ENCODE results near the gene SUPT20HL2. TPM values are rescaled to one million over a fixed set of nuclear protein-coding genes. Genes with fewer than 3 reads are reported as not detected.
"Not testable (repeated sequence)": the region's sequence is repeated elsewhere in the genome, so short reads cannot be mapped to it uniquely, and the experiment has no call there.

The SUPT20HL2 gene
- not detected for total RNA-seq

- no peak for ATAC-seq
- DNase-seq = no peak
- CTCF ChIA-PET = no interaction called here
- H3K9me3 Mint-ChIP-seq (ENCODE audit: low read depth) = no peaks in the 10 kb centered on the region
- H3K4me1 Mint-ChIP-seq = peaks cover 4% of the 10 kb centered on the region
- H3K36me3 Mint-ChIP-seq = no peaks in the 10 kb centered on the region
- no peaks in the 10 kb centered on the region for H3K27me3 Mint-ChIP-seq
- no peak within 1 kb of the TSS for H3K4me3 Mint-ChIP-seq
- H3K27ac Mint-ChIP-seq = no peak within 1 kb of the TSS
Measured at GRCh38 chrX:24314019-24314635, at the start of gene SUPT20HL2. Gene SUPT20HL2, minus strand, starts transcription at chrX:24314069. Its CDS starts 754 bp downstream, at chrX:24313315.

- H3K36me3 Mint-ChIP-seq; H3K4me3 Mint-ChIP-seq; H3K27ac Mint-ChIP-seq; ATAC-seq; CTCF ChIA-PET; H3K27me3 Mint-ChIP-seq; H3K9me3 Mint-ChIP-seq (ENCODE audit: low read depth); DNase-seq: not testable (repeated sequence)
- H3K4me1 Mint-ChIP-seq = peaks cover 22% of the 10 kb centered on the region
Measured at GRCh38 chrX:24362089-24362745, 48.3 kb upstream of the SUPT20HL2 start.

- Mint-ChIP-seq H3K36me3 (no peaks in the 10 kb centered on the region), H3K9me3 (ENCODE audit: low read depth) (no peaks in the 10 kb centered on the region), H3K27ac (no peak within 1 kb of the TSS), H3K4me1 (peaks cover 14% of the 10 kb centered on the region), H3K4me3 (no peak within 1 kb of the TSS), H3K27me3 (no peaks in the 10 kb centered on the region)
- CTCF ChIA-PET = no interaction called here
- no peak for ATAC-seq
- no peak for DNase-seq
Measured at GRCh38 chrX:24360272-24360671, 46.4 kb upstream of the SUPT20HL2 start, which contains the start of gene SUPT20HL1. Gene SUPT20HL1, plus strand, starts transcription at chrX:24360639. Its CDS starts 2,122 bp downstream, at chrX:24362761.

- ATAC-seq (no peak), DNase-seq (no peak)
- Mint-ChIP-seq H3K27ac (no peak overlapping the region), H3K36me3 (no peaks in the 10 kb centered on the region), H3K9me3 (ENCODE audit: low read depth) (no peaks in the 10 kb centered on the region), H3K4me3 (no peak overlapping the region), H3K4me1 (peaks cover 2% of the 10 kb centered on the region), H3K27me3 (no peaks in the 10 kb centered on the region)
- CTCF ChIA-PET = no interaction called here
Measured at GRCh38 chrX:24357106-24357505, 43.2 kb upstream of the SUPT20HL2 start.

GRCh38 chrX:24355095-24355494 lies 41.2 kb upstream of the SUPT20HL2 start:
- ATAC-seq = no peak

GRCh38 chrX:24350217-24350616 lies 36.3 kb upstream of the SUPT20HL2 start:
- Mint-ChIP-seq H3K9me3 (ENCODE audit: low read depth) (no peaks in the 10 kb centered on the region), H3K4me1 (no peaks in the 10 kb centered on the region), H3K4me3 (no peak overlapping the region), H3K27me3 (no peaks in the 10 kb centered on the region), H3K27ac (no peak overlapping the region), H3K36me3 (no peaks in the 10 kb centered on the region)
- no peak for ATAC-seq
- CTCF ChIA-PET = no interaction called here
- no peak for DNase-seq

More at GRCh38 chrX:24355095-24355494, 41.2 kb upstream of the SUPT20HL2 start:
- no peaks in the 10 kb centered on the region for H3K27me3 Mint-ChIP-seq
- no peak overlapping the region for H3K27ac Mint-ChIP-seq
- peaks cover 2% of the 10 kb centered on the region for H3K4me1 Mint-ChIP-seq
- DNase-seq = no peak
- H3K9me3 Mint-ChIP-seq (ENCODE audit: low read depth) = no peaks in the 10 kb centered on the region
- no peaks in the 10 kb centered on the region for H3K36me3 Mint-ChIP-seq
- no peak overlapping the region for H3K4me3 Mint-ChIP-seq
- CTCF ChIA-PET = interaction anchor here (1.3 kb wide), 1 partner anchor 16 kb away, joined by 3 read pairs; no protein-coding TSS in a partner anchor

GRCh38 chrX:24347881-24348280 lies 34.0 kb upstream of the SUPT20HL2 start:
- ATAC-seq (no peak), DNase-seq (no peak)
- peaks cover 8% of the 10 kb centered on the region for H3K4me1 Mint-ChIP-seq
- H3K27me3 Mint-ChIP-seq = no peaks in the 10 kb centered on the region
- no peaks in the 10 kb centered on the region for H3K9me3 Mint-ChIP-seq (ENCODE audit: low read depth)
- no peak overlapping the region for H3K27ac Mint-ChIP-seq
- H3K4me3 Mint-ChIP-seq = no peak overlapping the region
- CTCF ChIA-PET = no interaction called here
- no peaks in the 10 kb centered on the region for H3K36me3 Mint-ChIP-seq

- ATAC-seq = peak; percentile 75
- no peaks in the 10 kb centered on the region for H3K36me3 Mint-ChIP-seq
- peak overlapping the region; percentile 63 for H3K27ac Mint-ChIP-seq
- H3K4me3 Mint-ChIP-seq = no peak overlapping the region
- H3K27me3 Mint-ChIP-seq = peaks cover 6% of the 10 kb centered on the region
- H3K4me1 Mint-ChIP-seq = peaks cover 25% of the 10 kb centered on the region
- H3K9me3 Mint-ChIP-seq (ENCODE audit: low read depth) = no peaks in the 10 kb centered on the region
- peak; percentile 40 for DNase-seq
- CTCF ChIA-PET = interaction anchor here (1.4 kb wide), 1 partner anchor 49 kb away, joined by 3 read pairs; no protein-coding TSS in a partner anchor
Measured at GRCh38 chrX:24343719-24344118, 29.9 kb upstream of the SUPT20HL2 start.

GRCh38 chrX:24341795-24342194 lies 27.9 kb upstream of the SUPT20HL2 start:
- no peak overlapping the region for H3K4me3 Mint-ChIP-seq
- DNase-seq (no peak), ATAC-seq (no peak)
- H3K9me3 Mint-ChIP-seq (ENCODE audit: low read depth) = no peaks in the 10 kb centered on the region
- H3K27ac Mint-ChIP-seq = no peak overlapping the region
- peaks cover 6% of the 10 kb centered on the region for H3K27me3 Mint-ChIP-seq
- H3K4me1 Mint-ChIP-seq = peaks cover 25% of the 10 kb centered on the region
- H3K36me3 Mint-ChIP-seq = no peaks in the 10 kb centered on the region
- CTCF ChIA-PET = interaction anchor here (0.7 kb wide), 1 partner anchor 335 kb away, joined by 3 read pairs; no protein-coding TSS in a partner anchor

- Mint-ChIP-seq H3K27me3 (peaks cover 6% of the 10 kb centered on the region), H3K4me1 (peaks cover 25% of the 10 kb centered on the region), H3K4me3 (no peak overlapping the region), H3K27ac (no peak overlapping the region), H3K36me3 (no peaks in the 10 kb centered on the region), H3K9me3 (ENCODE audit: low read depth) (no peaks in the 10 kb centered on the region)
- DNase-seq = no peak
- ATAC-seq = no peak
- CTCF ChIA-PET = no interaction called here
Measured at GRCh38 chrX:24340501-24340900, 26.6 kb upstream of the SUPT20HL2 start.

GRCh38 chrX:24339911-24340310 lies 26.0 kb upstream of the SUPT20HL2 start:
- H3K27me3 Mint-ChIP-seq = peaks cover 6% of the 10 kb centered on the region
- no peak for DNase-seq
- CTCF ChIA-PET = no interaction called here
- H3K4me1 Mint-ChIP-seq = peaks cover 25% of the 10 kb centered on the region
- H3K4me3 Mint-ChIP-seq = no peak overlapping the region
- ATAC-seq = no peak
- H3K27ac Mint-ChIP-seq = no peak overlapping the region
- H3K36me3 Mint-ChIP-seq = no peaks in the 10 kb centered on the region
- H3K9me3 Mint-ChIP-seq (ENCODE audit: low read depth) = no peaks in the 10 kb centered on the region

- H3K27me3 Mint-ChIP-seq = peaks cover 8% of the 10 kb centered on the region
- H3K4me3 Mint-ChIP-seq = no peak overlapping the region
- CTCF ChIA-PET = no interaction called here
Measured at GRCh38 chrX:24335871-24336270, 22.0 kb upstream of the SUPT20HL2 start.

GRCh38 chrX:24334461-24334860 lies 20.6 kb upstream of the SUPT20HL2 start:
- DNase-seq (no peak), ATAC-seq (no peak)
- CTCF ChIA-PET = no interaction called here
- Mint-ChIP-seq H3K27ac (no peak overlapping the region), H3K27me3 (peaks cover 5% of the 10 kb centered on the region), H3K4me3 (no peak overlapping the region), H3K4me1 (peaks cover under 1% of the 10 kb centered on the region), H3K36me3 (no peaks in the 10 kb centered on the region), H3K9me3 (ENCODE audit: low read depth) (no peaks in the 10 kb centered on the region)

More at GRCh38 chrX:24335871-24336270, 22.0 kb upstream of the SUPT20HL2 start:
- ATAC-seq (no peak), DNase-seq (no peak)
- Mint-ChIP-seq H3K9me3 (ENCODE audit: low read depth) (no peaks in the 10 kb centered on the region), H3K4me1 (peaks cover 10% of the 10 kb centered on the region), H3K27ac (no peak overlapping the region), H3K36me3 (no peaks in the 10 kb centered on the region)

GRCh38 chrX:24333371-24333770 lies 19.5 kb upstream of the SUPT20HL2 start:
- H3K9me3 Mint-ChIP-seq (ENCODE audit: low read depth) = no peaks in the 10 kb centered on the region
- DNase-seq = no peak
- no peak overlapping the region for H3K4me3 Mint-ChIP-seq
- H3K27ac Mint-ChIP-seq = no peak overlapping the region
- CTCF ChIA-PET = interaction anchor here (0.9 kb wide), 1 partner anchor 38 kb away, joined by 3 read pairs; no protein-coding TSS in a partner anchor
- no peaks in the 10 kb centered on the region for H3K4me1 Mint-ChIP-seq
- ATAC-seq = no peak
- H3K36me3 Mint-ChIP-seq = no peaks in the 10 kb centered on the region
- H3K27me3 Mint-ChIP-seq = peaks cover 5% of the 10 kb centered on the region
